ENCODE measurements around the gene GABARAP. TPM values are rescaled to one million over a fixed set of nuclear protein-coding genes. Genes with fewer than 3 reads are reported as not detected.

The GABARAP gene
- total and polyA plus RNA-seq, 2 donors (not counting 1 experiment from before 2014, with no cell fraction given) = 323 to 371 TPM

GRCh38 chr17:7281953-7282751 is 39.9 kb upstream of the GABARAP start:
- DNase-seq (peak; percentile 47), ATAC-seq (ENCODE audit: low read depth) (no peak)
- peak overlapping the region in 4 of 5 experiments; percentile 36 to 69 (median 54) for H3K4me3 ChIP-seq (ENCODE audit: control extremely low read depth in 1 of 5, extremely low read depth in 1 of 5, insufficient read depth in 1 of 5, low read depth in 2 of 5, low read length in 4 of 5)
- H3K9me3 ChIP-seq (ENCODE audit: control extremely low read depth in 1 of 3, control insufficient read depth in 2 of 3, insufficient read depth in 1 of 3, low read length in 2 of 3) = peaks cover 0 to 18% (median 0%) of the 10 kb centered on the region in 3 donors
- H3K79me2 ChIP-seq (ENCODE audit: control insufficient read depth, insufficient read depth, low read length) = no peaks in the 10 kb centered on the region
- no peaks in the 10 kb centered on the region for H4K20me1 ChIP-seq (ENCODE audit: control insufficient read depth, insufficient read depth, low read length, poor library complexity, severe bottlenecking)
- peak overlapping the region; percentile 67 for H3K9ac ChIP-seq (ENCODE audit: low read length)
- H3K27ac Mint-ChIP-seq = no peak overlapping the region
- intact Hi-C loops (cut with micrococcal nuclease) = loop anchor here (2.0 kb wide), 1 partner anchor 19 kb away; the partner anchor contains the start of gene CLDN7
- H3K4me3 Mint-ChIP-seq = peak overlapping the region; percentile 92
- peaks cover 20 to 31% of the 10 kb centered on the region in 2 donors for H3K4me1 ChIP-seq (ENCODE audit: control insufficient read depth in 2 of 2, insufficient read depth in 2 of 2, low read length in 2 of 2)
- H3K36me3 ChIP-seq (replicated peaks in 1 of 2; ENCODE audit: control extremely low read depth in 1 of 2, control insufficient read depth in 1 of 2, extremely low read depth in 1 of 2, insufficient read depth in 2 of 2, low read length in 1 of 2) = no peaks in the 10 kb centered on the region
- WGBS (ENCODE audit: insufficient coverage) = 7% methylated on average over 36 of the region's 43 CpGs
- no peak for TF ChIP-seq EZH2 (IDR thresholded peaks at IDR 0.05; ENCODE audit: borderline replicate concordance, insufficient read depth, low read depth, low read length, poor library complexity, severe bottlenecking)
- no peak for TF ChIP-seq CTCF (IDR thresholded peaks at IDR 0.05)
- POLR2A ChIA-PET = interaction anchor here (0.6 to 1.8 kb wide), 6 partner anchors 12 to 280 kb away, joined by 3 to 7 read pairs (median 4); no protein-coding TSS in a partner anchor
- H3K4me2 ChIP-seq (replicated peaks; ENCODE audit: low read depth, low read length, poor library complexity, severe bottlenecking) = peak overlapping the region; percentile 98
- no peak overlapping the region for H3K27ac ChIP-seq (ENCODE audit: low read length in 2 of 2)
- H3K27me3 ChIP-seq (replicated peaks in 1 of 4; ENCODE audit: control extremely low read depth in 1 of 4, control insufficient read depth in 3 of 4, insufficient read depth in 4 of 4, low read length in 3 of 4) = peaks cover 0 to 50% (median 13%) of the 10 kb centered on the region in 4 experiments
- CTCF ChIA-PET = interaction anchor here (0.7 to 10.9 kb wide), 7 partner anchors 9 to 236 kb away, joined by 3 to 115 read pairs (median 7); partner anchors contain the start of genes ACADVL and DLG4
- H3K27me3 Mint-ChIP-seq = peaks cover 29% of the 10 kb centered on the region
- H2AFZ ChIP-seq (ENCODE audit: insufficient read depth, low read depth, low read length, poor library complexity, severe bottlenecking) = peak overlapping the region; percentile 64
- H3K9me3 Mint-ChIP-seq (ENCODE audit: insufficient read depth) = no peaks in the 10 kb centered on the region
- peaks cover 20% of the 10 kb centered on the region for H3K4me1 Mint-ChIP-seq

Measured in B cell (primary cell).